GM23338 (cell line): ENCODE data around the gene MSL1.

Source experiments
- CREB1 ChIP-seq: fragments of 250-450 bp; sonication (Bioruptor Pico); IDR thresholded peaks from 2 replicates; pipeline ENCODE4 v1.5.0; 2020; ENCODE audit warnings: low read depth, mild to moderate bottlenecking, moderate library complexity
- EZH2 ChIP-seq: fragments of 200-600 bp; sonication (generic); IDR thresholded peaks from one replicate; pipeline ENCODE4 v1.8.0; 2017; ENCODE audit warnings: antibody characterized with exemption, mild to moderate bottlenecking, low read depth; ENCODE audit not compliant: unreplicated experiment
- EZH2phosphoT487 ChIP-seq: fragments of 200-600 bp; sonication (generic); IDR thresholded peaks from one replicate; pipeline ENCODE4 v1.8.1; 2018; ENCODE audit warnings: antibody characterized with exemption; ENCODE audit not compliant: unreplicated experiment
- JUNB ChIP-seq: IDR thresholded peaks from one replicate; pipeline ENCODE4 v1.6.1; 2016; ENCODE audit warnings: antibody characterized with exemption; ENCODE audit not compliant: unreplicated experiment
- NANOG ChIP-seq: IDR thresholded peaks from 2 replicates; pipeline ENCODE4 v1.6.1; 2016; ENCODE audit warnings: antibody characterized with exemption, borderline replicate concordance
- POLR2AphosphoS5 ChIP-seq: IDR thresholded peaks from 2 replicates; pipeline ENCODE4 v1.6.1; 2016; ENCODE audit warnings: antibody characterized with exemption, low read depth
- REST ChIP-seq: IDR thresholded peaks from one replicate; pipeline ENCODE4 v1.6.1; 2018; ENCODE audit warnings: antibody characterized with exemption; ENCODE audit not compliant: unreplicated experiment
- STAT1 ChIP-seq: IDR thresholded peaks from one replicate; pipeline ENCODE4 v1.6.1; 2016; ENCODE audit warnings: antibody characterized with exemption; ENCODE audit not compliant: unreplicated experiment
- ZNF462 ChIP-seq: fragments of 250-450 bp; sonication (Bioruptor Pico); IDR thresholded peaks from 2 replicates; pipeline ENCODE4 v1.5.0; 2020; ENCODE audit warnings: mild to moderate bottlenecking, moderate library complexity
- TF ChIP-seq, protein P1 (sequence below), 2 experiments: fragments of 200-600 bp in 1 of 2; sonication (generic) in 1 of 2; conservative IDR thresholded peaks; 2 replicates each; pipeline versions ENCODE4 v1.5.1 to v1.6.1; 2016 to 2017; ENCODE audit warnings: antibody characterized with exemption in 2 of 2, low read depth in 2 of 2, mild to moderate bottlenecking in 2 of 2, moderate library complexity in 1 of 2
- TF ChIP-seq, protein P2 (sequence below): IDR thresholded peaks from 2 replicates; pipeline ENCODE4 v1.6.1; 2016; ENCODE audit warnings: antibody characterized with exemption

GRCh38 chr17:40074175-40074512, 47.6 kb upstream of the MSL1 start:
- TF ChIP-seq EZH2phosphoT487: no peak
- TF ChIP-seq, protein P1, sequence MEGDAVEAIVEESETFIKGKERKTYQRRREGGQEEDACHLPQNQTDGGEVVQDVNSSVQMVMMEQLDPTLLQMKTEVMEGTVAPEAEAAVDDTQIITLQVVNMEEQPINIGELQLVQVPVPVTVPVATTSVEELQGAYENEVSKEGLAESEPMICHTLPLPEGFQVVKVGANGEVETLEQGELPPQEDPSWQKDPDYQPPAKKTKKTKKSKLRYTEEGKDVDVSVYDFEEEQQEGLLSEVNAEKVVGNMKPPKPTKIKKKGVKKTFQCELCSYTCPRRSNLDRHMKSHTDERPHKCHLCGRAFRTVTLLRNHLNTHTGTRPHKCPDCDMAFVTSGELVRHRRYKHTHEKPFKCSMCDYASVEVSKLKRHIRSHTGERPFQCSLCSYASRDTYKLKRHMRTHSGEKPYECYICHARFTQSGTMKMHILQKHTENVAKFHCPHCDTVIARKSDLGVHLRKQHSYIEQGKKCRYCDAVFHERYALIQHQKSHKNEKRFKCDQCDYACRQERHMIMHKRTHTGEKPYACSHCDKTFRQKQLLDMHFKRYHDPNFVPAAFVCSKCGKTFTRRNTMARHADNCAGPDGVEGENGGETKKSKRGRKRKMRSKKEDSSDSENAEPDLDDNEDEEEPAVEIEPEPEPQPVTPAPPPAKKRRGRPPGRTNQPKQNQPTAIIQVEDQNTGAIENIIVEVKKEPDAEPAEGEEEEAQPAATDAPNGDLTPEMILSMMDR (conservative IDR thresholded peaks at IDR 0.05; ENCODE audit: low read depth in 2 of 2): no peak
- no peak for TF ChIP-seq POLR2AphosphoS5
- TF ChIP-seq CREB1 (CRISPR knock-in tag): no peak
- TF ChIP-seq EZH2: no peak
- TF ChIP-seq REST: no peak
- no peak for TF ChIP-seq JUNB
- TF ChIP-seq, protein P2, sequence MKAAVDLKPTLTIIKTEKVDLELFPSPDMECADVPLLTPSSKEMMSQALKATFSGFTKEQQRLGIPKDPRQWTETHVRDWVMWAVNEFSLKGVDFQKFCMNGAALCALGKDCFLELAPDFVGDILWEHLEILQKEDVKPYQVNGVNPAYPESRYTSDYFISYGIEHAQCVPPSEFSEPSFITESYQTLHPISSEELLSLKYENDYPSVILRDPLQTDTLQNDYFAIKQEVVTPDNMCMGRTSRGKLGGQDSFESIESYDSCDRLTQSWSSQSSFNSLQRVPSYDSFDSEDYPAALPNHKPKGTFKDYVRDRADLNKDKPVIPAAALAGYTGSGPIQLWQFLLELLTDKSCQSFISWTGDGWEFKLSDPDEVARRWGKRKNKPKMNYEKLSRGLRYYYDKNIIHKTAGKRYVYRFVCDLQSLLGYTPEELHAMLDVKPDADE: no peak
- no peak for TF ChIP-seq NANOG
- no peak for TF ChIP-seq ZNF462
- no peak for TF ChIP-seq STAT1
